Suprapubic skin (tissue), 4 donors: Measurements from ENCODE around the gene FRMPD2.

Source experiments
- CTCF ChIP-seq, 2 donors: fragments of 200-600 bp in 1 of 2; fragments of 450-650 bp in 1 of 2; sonication (generic) in 1 of 2; IDR thresholded peaks; one replicate each; pipeline ENCODE4 v1.5.1; 2016 to 2019; ENCODE audit warnings: antibody characterized with exemption in 2 of 2, mild to moderate bottlenecking in 1 of 2, moderate library complexity in 1 of 2
- EP300 ChIP-seq: sonication (generic); formaldehyde crosslinking; IDR thresholded peaks from one replicate; pipeline ENCODE4 v1.6.1; 2017; ENCODE audit warnings: antibody characterized with exemption
- POLR2A ChIP-seq, 2 donors: fragments of 450-650 bp; IDR thresholded peaks; one replicate each; pipeline ENCODE4 v1.6.1; 2017; ENCODE audit warnings: antibody characterized with exemption in 2 of 2, mild to moderate bottlenecking in 2 of 2, moderate library complexity in 2 of 2
- POLR2AphosphoS5 ChIP-seq, 3 donors: sonication (generic); formaldehyde crosslinking; IDR thresholded peaks; one replicate each; pipeline ENCODE4 v1.6.1; 2017; ENCODE audit warnings: antibody characterized with exemption in 3 of 3

- TF ChIP-seq CTCF (IDR thresholded peaks at IDR 0.05) (no peak), POLR2AphosphoS5 (IDR thresholded peaks at IDR 0.05) (no peak), POLR2A (IDR thresholded peaks at IDR 0.05) (no peak), EP300 (no peak)
Measured at GRCh38 chr10:48221814-48222213, 52.7 kb downstream of the FRMPD2 start.
